Measurements from ENCODE around the gene KRT25.

The KRT25 gene

DNA sequence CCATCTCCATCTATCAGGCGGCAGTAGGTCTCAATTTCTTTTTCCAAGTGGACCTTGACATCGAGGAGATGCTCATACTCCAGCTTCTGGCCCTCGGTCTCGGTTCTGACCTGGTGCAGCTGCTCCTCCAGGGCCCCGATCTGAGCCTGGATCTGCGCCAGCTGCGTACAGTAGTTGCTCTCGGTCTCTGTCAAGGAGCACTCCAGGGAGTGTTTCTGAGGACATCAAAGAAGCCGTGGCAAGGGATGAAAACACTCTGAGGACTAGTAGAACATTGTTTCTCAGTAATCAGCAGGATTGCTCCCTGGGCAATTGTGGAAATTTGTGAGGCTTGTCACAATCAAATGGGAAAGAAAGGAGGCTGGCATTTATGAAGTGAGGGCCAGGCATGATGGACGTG, 38.7 kb upstream of the KRT25 start:
- Histone ChIP-seq H3K4me3 (ENCODE audit: low read length) (no peak overlapping the region), H3K27me3 (ENCODE audit: low read depth, low read length) (no peaks in the 10 kb centered on the region), H3K9ac (ENCODE audit: low read length) (no peak overlapping the region), H2AFZ (ENCODE audit: low read depth, low read length) (no peak overlapping the region), H3K36me3 (replicated peaks; ENCODE audit: low read depth, low read length) (no peaks in the 10 kb centered on the region), H3K79me2 (ENCODE audit: low read length) (no peaks in the 10 kb centered on the region), H3K27ac (ENCODE audit: low read length) (no peak overlapping the region), H3K9me3 (ENCODE audit: insufficient read depth, low read length) (no peaks in the 10 kb centered on the region), H3K4me1 (ENCODE audit: low read length) (peaks cover 34% of the 10 kb centered on the region), H4K20me1 (ENCODE audit: insufficient read depth, low read length) (no peaks in the 10 kb centered on the region), H3K4me2 (ENCODE audit: low read length) (peak overlapping the region; percentile 47)
- no peak for TF ChIP-seq EZH2phosphoT487 (IDR thresholded peaks at IDR 0.05; ENCODE audit: low read depth)
- TF ChIP-seq, protein P1, sequence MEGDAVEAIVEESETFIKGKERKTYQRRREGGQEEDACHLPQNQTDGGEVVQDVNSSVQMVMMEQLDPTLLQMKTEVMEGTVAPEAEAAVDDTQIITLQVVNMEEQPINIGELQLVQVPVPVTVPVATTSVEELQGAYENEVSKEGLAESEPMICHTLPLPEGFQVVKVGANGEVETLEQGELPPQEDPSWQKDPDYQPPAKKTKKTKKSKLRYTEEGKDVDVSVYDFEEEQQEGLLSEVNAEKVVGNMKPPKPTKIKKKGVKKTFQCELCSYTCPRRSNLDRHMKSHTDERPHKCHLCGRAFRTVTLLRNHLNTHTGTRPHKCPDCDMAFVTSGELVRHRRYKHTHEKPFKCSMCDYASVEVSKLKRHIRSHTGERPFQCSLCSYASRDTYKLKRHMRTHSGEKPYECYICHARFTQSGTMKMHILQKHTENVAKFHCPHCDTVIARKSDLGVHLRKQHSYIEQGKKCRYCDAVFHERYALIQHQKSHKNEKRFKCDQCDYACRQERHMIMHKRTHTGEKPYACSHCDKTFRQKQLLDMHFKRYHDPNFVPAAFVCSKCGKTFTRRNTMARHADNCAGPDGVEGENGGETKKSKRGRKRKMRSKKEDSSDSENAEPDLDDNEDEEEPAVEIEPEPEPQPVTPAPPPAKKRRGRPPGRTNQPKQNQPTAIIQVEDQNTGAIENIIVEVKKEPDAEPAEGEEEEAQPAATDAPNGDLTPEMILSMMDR (IDR thresholded peaks at IDR 0.05; ENCODE audit: low read depth, low read length), result no peak

DNA sequence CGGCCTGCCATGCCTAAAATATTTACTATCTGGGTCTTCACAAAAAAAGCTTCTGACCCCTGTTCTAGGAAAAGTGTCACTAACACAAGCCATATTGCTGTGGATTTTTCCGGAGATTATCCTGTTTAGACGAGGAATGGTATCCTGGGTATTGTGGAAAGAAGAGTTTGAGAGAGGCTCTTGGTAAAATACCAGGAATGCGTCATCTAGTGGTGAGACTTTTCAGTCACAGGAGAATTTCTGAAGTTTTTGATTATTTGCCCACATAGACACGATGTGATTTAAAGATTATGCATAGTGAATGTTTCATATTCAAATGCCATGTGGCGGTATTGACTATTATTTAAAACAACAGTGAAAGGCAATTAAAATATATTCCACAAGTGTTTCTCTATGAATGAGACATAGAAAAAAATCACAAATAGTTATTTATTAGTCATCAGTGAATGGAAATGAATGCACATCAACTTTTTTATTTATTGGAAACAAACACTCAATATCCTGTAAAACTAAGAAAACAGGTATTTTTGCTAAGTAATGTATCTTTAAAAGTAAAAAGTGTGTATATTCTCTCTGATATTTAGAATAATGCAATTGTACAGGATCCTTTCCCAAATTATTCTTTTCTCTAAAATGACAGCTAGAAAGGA, 36.8 kb upstream of the KRT25 start:
- Histone ChIP-seq H3K4me3 (ENCODE audit: low read length) (no peak overlapping the region), H3K9ac (ENCODE audit: low read length) (no peak overlapping the region), H3K36me3 (replicated peaks; ENCODE audit: low read depth, low read length) (no peaks in the 10 kb centered on the region), H3K4me1 (ENCODE audit: low read length) (peaks cover 34% of the 10 kb centered on the region), H2AFZ (ENCODE audit: low read depth, low read length) (no peak overlapping the region), H3K9me3 (ENCODE audit: insufficient read depth, low read length) (no peaks in the 10 kb centered on the region), H4K20me1 (ENCODE audit: insufficient read depth, low read length) (no peaks in the 10 kb centered on the region), H3K4me2 (ENCODE audit: low read length) (0 out of 2 replicates have a peak overlapping the region, but pooled peaks have one; percentile 3), H3K27me3 (ENCODE audit: low read depth, low read length) (no peaks in the 10 kb centered on the region), H3K79me2 (ENCODE audit: low read length) (no peaks in the 10 kb centered on the region), H3K27ac (ENCODE audit: low read length) (no peak overlapping the region)
- TF ChIP-seq, protein P1 (IDR thresholded peaks at IDR 0.05; ENCODE audit: low read depth, low read length), result peak; percentile 75
- no peak for TF ChIP-seq EZH2phosphoT487 (IDR thresholded peaks at IDR 0.05; ENCODE audit: low read depth)

DNA sequence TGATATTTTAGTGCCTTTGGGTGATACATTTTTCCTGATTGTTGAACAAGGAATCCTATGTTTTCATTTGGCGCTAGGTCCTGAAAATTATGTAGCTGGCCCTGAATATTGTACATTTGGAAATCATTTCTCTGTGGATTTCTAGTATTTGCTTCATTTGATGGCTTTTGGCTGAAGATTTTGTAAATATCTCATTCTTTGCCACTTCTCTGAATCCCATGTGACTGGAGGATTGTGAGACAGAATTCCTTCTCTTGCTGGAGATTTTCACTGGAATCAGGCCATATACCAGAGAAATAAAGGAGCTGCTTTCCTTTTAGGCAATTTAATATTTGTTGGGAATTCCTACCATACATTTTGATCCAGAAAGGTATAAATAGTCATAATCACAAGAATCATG, 36.0 kb upstream of the KRT25 start:
- Histone ChIP-seq H3K4me2 (ENCODE audit: low read length) (no peak overlapping the region), H3K4me1 (ENCODE audit: low read length) (peaks cover 27% of the 10 kb centered on the region), H3K27ac (ENCODE audit: low read length) (no peak overlapping the region), H3K9me3 (ENCODE audit: insufficient read depth, low read length) (no peaks in the 10 kb centered on the region), H3K9ac (ENCODE audit: low read length) (no peak overlapping the region), H3K36me3 (replicated peaks; ENCODE audit: low read depth, low read length) (no peaks in the 10 kb centered on the region), H3K27me3 (ENCODE audit: low read depth, low read length) (no peaks in the 10 kb centered on the region), H2AFZ (ENCODE audit: low read depth, low read length) (no peak overlapping the region), H4K20me1 (ENCODE audit: insufficient read depth, low read length) (no peaks in the 10 kb centered on the region), H3K4me3 (ENCODE audit: low read length) (no peak overlapping the region), H3K79me2 (ENCODE audit: low read length) (no peaks in the 10 kb centered on the region)
- no peak for TF ChIP-seq EZH2phosphoT487 (IDR thresholded peaks at IDR 0.05; ENCODE audit: low read depth)
- TF ChIP-seq, protein P1 (IDR thresholded peaks at IDR 0.05; ENCODE audit: low read depth, low read length), result no peak

DNA sequence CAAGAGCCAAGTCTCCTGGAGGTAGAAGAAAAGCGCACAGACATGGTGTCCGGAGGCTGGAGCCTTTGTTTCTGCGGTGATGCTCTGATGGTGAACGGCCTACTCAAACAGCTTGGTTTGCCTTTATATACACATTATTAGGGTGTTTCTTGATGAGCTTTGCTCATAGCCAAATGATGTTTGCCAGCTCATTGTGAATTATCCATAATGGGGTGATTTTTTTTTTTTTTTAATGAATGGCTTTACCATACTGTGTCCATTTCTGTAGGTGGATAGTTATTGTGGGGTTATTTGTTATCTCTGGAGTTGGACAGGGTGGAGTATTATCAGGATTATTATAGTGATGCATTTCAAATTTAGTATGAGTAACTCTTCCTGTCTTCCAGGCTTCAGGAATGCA, 27.3 kb upstream of the KRT25 start, which contains the start of gene KRT27:
KRT27 (minus strand) TSS at position 101 of the 400 bp plus-strand sequence; CDS start at position 44, 57 bp downstream.
- Histone ChIP-seq H3K4me3 (ENCODE audit: low read length) (no peak within 1 kb of the TSS), H3K27me3 (ENCODE audit: low read depth, low read length) (no peaks in the 10 kb centered on the region), H3K9me3 (ENCODE audit: insufficient read depth, low read length) (no peaks in the 10 kb centered on the region), H3K79me2 (ENCODE audit: low read length) (no peaks in the 10 kb centered on the region), H4K20me1 (ENCODE audit: insufficient read depth, low read length) (no peaks in the 10 kb centered on the region), H3K4me1 (ENCODE audit: low read length) (no peaks in the 10 kb centered on the region), H3K36me3 (replicated peaks; ENCODE audit: low read depth, low read length) (no peaks in the 10 kb centered on the region), H3K9ac (ENCODE audit: low read length) (no peak within 1 kb of the TSS), H2AFZ (ENCODE audit: low read depth, low read length) (no peak within 1 kb of the TSS), H3K4me2 (ENCODE audit: low read length) (no peak within 1 kb of the TSS), H3K27ac (ENCODE audit: low read length) (no peak within 1 kb of the TSS)
- no peak for TF ChIP-seq EZH2phosphoT487 (IDR thresholded peaks at IDR 0.05; ENCODE audit: low read depth)
- TF ChIP-seq, protein P1 (IDR thresholded peaks at IDR 0.05; ENCODE audit: low read depth, low read length), result no peak

Measured in OCI-LY3 (cell line).